KOPT-K1 (cell line): ENCODE measurements around the gene HECW1.
"Not testable (repeated sequence)": the region's sequence is repeated elsewhere in the genome, so short reads cannot be mapped to it uniquely, and the experiment has no call there.

Experiments used
- H3K27ac ChIP-seq: fragments of 200-600 bp; sonication (generic); 2 replicates; pipeline ENCODE4 v1.5.1; 2016; ENCODE audit warnings: antibody characterized with exemption, mild to moderate bottlenecking, low read depth, low read length; ENCODE audit not compliant: poor library complexity, severe bottlenecking
- H3K36me3 ChIP-seq: fragments of 200-600 bp; sonication (generic); 2 replicates; pipeline ENCODE4 v1.5.1; 2017; ENCODE audit warnings: antibody characterized with exemption, mild to moderate bottlenecking, low read length, moderate library complexity; ENCODE audit not compliant: insufficient read depth
- H3K9me3 ChIP-seq: fragments of 200-600 bp; sonication (generic); 2 replicates; pipeline ENCODE4 v1.5.1; 2017; ENCODE audit warnings: antibody characterized with exemption, low read length, mild to moderate bottlenecking; ENCODE audit not compliant: insufficient read depth, poor library complexity, severe bottlenecking

Gene HECW1

DNA sequence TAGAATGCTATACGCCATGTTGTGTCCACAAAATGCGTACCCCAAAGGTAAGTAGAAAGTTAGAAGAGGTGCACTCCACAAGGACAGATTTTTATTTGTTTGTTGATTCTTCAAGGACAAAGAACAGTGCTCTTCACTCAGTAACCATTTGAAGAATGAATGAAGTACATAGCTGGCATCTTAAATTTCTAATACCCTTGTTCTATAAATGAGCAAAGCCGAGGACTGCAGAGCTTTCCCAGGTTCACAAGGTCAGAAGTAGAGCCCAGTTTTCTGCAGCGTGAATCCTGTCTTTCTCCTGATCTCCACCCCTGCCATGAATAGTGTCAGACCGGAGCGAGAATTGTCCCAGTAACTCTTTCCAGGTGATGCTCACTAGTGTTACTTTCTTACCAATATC, 9.5 kb downstream of the HECW1 start:
- H3K36me3 ChIP-seq = no peaks in the 10 kb centered on the region
- no peak overlapping the region for H3K27ac ChIP-seq
- H3K9me3 ChIP-seq = no peaks in the 10 kb centered on the region

DNA sequence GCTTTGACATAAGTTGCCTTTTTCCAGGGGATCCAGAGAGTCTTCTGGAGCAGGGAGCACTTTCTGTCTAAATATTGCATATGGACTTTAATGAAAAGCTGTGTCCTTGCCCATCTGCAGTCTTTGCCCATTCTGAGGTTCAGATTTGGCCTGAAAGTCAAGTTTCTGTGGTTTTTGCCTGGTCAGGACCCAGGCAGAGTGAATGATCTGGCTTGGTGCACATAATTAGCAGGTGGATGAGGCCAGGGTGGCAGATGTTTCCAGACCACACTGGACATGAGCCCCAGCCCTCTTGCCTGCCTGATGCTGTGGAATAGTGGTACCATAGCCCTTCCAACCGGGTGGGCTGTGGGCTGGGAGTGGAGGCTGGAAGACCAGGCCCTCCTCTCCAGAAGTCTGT, 11.0 kb downstream of the HECW1 start:
- H3K36me3 ChIP-seq = no peaks in the 10 kb centered on the region
- no peak overlapping the region for H3K27ac ChIP-seq
- no peaks in the 10 kb centered on the region for H3K9me3 ChIP-seq

DNA sequence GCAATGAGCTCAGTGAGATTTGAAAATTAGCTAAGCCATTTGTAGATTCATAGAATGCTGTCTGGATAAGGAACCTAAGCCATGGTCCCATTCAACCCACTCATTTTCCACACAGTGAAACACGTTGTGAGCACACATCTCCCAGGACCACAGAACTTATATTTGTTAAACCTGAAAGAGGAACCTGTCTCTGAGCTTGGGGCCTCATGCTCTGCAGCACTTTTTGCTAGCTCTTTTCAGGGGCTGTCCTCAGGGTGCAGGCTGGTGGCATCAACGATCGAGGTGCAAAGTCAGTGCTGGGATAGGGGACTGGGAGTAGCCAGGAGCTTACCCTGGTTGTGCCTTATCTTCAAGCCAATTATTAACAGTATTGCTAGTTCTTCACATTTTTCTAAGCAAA, 11.9 kb downstream of the HECW1 start:
- H3K9me3 ChIP-seq = no peaks in the 10 kb centered on the region
- no peak overlapping the region for H3K27ac ChIP-seq
- H3K36me3 ChIP-seq = no peaks in the 10 kb centered on the region

DNA sequence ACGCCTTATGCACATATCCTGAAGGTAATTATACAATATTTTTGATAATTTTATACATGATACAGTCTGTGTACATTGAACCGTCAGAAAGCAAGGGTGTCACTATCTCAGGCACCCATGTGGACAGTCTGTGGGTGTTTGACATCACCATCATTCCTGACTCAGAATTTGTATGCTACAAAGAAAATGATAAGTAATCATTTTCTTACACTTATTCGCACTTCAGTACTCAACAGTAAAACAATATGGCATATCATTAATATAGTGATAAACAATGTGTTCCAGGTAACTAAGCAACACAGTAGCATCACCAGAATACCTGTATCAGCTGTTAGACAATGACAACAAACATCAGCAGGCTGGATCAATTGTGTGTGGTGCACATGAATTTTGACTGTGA, 17.9 kb downstream of the HECW1 start:
- Histone ChIP-seq H3K36me3 (no peaks in the 10 kb centered on the region), H3K9me3 (no peaks in the 10 kb centered on the region), H3K27ac (no peak overlapping the region)

DNA sequence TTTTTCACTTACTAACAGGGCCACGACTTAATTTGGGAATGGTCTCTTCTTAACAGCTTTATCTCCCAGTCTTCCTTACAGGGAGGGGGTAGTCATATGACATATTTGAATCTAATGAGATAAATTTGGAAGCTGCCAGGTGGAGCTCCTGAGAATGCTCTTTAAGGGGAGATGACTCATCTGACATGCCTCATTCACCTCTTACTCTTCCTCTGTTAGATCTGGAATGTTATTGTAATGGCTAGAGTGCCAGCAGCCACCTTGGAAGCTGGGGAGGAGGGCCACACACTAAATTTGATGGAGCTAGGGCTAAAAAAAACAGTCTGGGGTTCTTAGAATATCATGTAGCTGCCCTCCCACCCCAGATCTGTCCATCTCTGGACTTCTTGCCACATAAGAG, 22.7 kb downstream of the HECW1 start:
- Histone ChIP-seq H3K27ac (no peak overlapping the region), H3K36me3 (no peaks in the 10 kb centered on the region), H3K9me3 (no peaks in the 10 kb centered on the region)

DNA sequence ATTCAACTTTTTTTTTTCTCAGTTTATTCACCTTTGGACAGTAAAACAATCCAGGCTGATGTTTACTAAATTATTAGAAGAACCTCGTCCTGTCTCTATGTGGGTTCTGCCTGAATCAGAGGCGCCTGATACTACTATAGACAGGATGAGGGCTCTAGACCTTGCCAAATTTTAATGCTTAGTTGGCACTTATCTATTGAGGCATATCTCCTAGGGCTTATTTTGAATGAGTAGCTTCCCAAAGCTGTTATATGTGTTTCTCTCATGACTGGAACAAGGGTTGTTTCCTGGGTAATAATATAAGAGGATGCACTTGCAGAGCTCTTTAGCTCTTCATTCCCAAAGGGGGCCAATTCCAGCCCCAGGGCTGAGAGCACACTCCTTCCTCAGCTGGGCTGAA, 23.6 kb downstream of the HECW1 start:
- no peak overlapping the region for H3K27ac ChIP-seq
- H3K9me3 ChIP-seq = no peaks in the 10 kb centered on the region
- H3K36me3 ChIP-seq = no peaks in the 10 kb centered on the region

DNA sequence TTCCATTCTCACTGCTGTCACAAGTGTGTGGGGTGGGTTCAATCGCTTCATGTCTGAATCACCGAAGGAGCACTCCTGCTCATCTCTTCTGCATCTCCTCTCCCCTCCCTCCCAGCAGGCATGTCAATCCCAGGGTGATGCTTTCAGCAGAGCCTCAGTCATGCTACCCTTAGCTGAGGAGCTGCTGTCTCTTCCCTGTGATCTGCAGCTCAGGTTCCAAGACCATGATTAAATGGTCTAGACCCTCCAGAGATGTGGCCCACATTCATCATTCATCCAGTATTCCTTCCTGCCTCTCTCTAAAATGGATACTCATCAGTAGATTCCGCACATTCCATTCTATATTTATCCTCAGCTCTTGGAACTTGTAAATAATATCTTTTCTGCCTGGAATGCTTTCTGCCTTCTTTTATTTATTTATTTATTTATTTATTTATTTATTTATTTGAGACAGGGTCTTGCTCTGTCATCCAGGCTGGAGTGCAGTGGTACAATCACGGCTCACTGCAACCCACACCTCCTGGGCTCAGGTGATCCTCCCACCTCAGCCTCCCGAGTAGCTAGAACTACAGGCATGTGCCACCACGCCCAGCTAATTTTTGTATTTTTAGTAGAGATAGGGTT, 24.8 kb downstream of the HECW1 start:
- H3K9me3 ChIP-seq, H3K27ac ChIP-seq, H3K36me3 ChIP-seq: not testable (repeated sequence)

DNA sequence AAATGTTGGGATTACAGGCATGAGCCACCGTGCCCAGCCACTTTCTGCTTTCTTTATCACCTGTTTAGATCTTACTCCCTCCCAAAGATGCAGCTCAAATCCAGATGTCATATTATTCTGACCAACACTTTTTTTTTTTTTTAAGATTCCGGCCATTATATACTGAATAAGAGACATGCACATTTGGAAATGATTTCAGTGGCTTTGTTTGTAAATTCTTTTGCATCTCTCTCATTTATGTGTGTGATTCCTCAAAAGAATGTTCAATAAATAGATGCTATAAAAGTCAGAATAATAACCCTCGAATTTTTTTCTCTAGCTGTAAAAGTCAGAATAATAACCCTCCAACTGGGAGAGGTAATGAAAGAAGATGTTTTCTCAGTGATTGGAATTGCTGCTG, 25.4 kb downstream of the HECW1 start:
- no peaks in the 10 kb centered on the region for H3K36me3 ChIP-seq
- H3K27ac ChIP-seq = no peak overlapping the region
- no peaks in the 10 kb centered on the region for H3K9me3 ChIP-seq

DNA sequence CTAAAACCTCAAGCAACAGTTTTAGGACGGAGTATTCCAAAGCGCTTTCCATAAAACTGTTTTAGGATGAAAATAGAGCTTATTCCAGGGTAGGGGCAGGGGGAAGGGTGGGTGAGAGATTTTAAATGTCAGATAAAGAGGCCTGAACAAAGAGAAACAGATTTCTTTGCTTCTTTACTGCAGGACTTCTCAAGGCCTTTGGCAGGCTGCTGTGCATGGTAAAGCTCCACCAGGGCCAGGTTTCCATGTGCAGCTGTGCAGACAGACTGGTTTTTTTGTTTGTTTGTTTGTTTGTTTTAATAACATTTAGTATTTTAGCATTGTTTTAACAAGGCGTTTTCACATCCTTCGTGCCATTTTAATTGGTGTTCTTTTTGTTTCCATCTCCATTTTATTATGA, 26.3 kb downstream of the HECW1 start:
- Histone ChIP-seq H3K27ac (no peak overlapping the region), H3K36me3 (no peaks in the 10 kb centered on the region), H3K9me3 (no peaks in the 10 kb centered on the region)

DNA sequence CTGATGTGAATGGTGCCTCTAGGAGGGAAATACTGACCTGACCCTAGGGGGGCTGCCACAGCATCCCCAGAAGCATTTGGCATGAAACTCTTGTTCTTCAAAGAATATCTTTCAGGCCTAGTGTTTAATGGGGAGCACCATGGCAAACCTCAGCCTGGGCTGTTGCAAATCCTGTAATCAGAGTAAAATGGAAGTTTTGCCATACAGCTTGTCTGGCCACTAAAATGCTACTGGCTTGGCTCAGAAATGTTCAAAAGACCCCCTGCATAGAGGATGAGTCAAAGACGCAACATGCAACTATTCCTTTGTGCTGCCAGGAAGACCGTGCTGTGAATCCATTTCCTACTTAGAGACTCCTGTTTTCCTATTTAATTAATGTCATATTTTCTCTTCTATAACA, 26.7 kb downstream of the HECW1 start:
- Histone ChIP-seq H3K9me3 (no peaks in the 10 kb centered on the region), H3K36me3 (no peaks in the 10 kb centered on the region), H3K27ac (no peak overlapping the region)

DNA sequence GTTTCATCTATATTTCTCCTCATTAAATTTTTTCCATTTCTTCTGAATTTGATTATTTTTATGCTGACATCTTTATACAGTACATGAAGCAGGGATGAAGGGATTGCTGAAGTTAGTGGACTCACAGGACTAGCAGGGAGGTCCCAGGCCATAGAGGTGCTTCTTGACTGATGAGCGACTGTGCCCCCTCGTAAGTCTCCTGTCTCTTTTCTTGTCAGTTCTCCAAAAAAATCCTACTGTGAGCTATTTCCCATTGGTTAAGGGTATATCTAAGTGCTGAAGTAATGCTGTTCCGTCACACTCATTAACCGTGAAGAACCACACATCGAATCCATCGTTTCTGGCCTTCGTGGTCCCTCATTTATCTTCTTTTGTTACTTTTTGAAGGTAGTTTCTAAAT, 27.7 kb downstream of the HECW1 start:
- no peaks in the 10 kb centered on the region for H3K36me3 ChIP-seq
- H3K27ac ChIP-seq = no peak overlapping the region
- no peaks in the 10 kb centered on the region for H3K9me3 ChIP-seq

DNA sequence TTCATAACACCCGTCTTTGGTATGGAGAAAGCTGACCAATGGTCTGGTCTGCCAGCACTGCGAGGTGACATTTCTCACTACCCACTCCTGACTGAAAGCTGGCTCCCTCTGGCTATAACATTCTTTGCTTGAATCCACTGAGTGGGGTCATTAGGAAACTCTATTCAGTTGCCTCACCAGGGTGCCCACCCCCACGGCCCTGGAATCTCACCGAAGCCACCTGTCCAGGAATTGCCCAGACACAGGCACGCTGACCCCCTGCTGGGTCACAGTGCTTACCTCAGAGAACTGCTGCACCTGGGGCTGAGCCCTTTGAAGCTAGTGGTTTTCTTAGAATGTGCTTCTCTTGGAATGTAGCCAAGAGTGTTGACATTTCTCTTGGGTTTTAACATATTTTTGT, 28.6 kb downstream of the HECW1 start:
- no peak overlapping the region for H3K27ac ChIP-seq
- H3K36me3 ChIP-seq = no peaks in the 10 kb centered on the region
- H3K9me3 ChIP-seq = no peaks in the 10 kb centered on the region

DNA sequence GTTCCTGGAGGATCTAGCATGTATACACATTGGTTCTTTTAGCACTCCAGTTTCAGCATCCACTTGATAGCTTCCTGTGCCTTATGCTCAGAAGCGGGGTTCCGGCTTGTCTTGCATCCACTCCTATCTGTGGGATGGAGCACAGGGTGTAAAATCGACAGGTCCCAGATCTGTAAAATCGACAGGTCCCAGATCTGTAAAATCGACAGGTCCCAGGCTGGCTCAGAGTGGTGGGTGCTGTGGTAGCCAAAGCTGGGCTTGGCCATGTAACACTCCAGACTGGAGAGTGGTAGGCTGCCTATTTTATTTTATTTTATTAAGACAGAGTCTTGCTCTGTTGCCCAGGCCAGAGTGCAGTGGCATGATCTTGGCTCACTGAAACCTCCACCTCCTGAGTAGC, 30.3 kb downstream of the HECW1 start:
- Histone ChIP-seq H3K27ac (no peak overlapping the region), H3K36me3 (no peaks in the 10 kb centered on the region), H3K9me3 (no peaks in the 10 kb centered on the region)

DNA sequence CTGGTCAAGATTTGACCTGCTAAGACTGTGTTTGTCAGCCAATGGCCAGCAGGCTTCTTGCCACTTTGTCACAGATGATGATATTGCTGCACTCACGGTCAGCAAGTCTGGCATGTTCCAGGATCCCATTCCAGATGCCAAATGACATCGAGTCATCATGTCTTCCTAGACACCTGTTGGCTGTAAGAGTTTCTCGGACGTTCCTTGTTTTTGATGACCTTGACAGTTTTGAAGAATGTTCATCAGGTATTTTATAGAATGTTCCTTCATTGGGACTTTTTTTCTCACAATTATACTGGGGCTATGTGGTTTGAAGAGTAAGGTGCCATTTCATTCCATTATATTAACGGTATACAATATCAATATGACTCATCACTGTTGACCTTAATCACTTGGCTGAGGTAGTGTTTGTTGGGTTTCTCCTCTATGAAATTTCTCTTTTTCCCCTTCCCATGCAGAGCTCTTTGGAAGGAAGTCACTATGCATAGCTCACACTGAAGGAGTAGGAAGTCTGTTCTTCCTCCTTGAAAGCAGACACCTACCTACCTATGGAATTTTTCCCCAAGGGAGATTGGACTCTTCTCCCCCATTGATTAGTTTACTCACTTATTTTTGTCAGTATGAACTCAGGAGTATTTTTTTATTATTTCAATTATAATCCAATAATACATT, 31.6 kb downstream of the HECW1 start:
- Histone ChIP-seq H3K27ac (no peak overlapping the region), H3K9me3 (no peaks in the 10 kb centered on the region), H3K36me3 (no peaks in the 10 kb centered on the region)

DNA sequence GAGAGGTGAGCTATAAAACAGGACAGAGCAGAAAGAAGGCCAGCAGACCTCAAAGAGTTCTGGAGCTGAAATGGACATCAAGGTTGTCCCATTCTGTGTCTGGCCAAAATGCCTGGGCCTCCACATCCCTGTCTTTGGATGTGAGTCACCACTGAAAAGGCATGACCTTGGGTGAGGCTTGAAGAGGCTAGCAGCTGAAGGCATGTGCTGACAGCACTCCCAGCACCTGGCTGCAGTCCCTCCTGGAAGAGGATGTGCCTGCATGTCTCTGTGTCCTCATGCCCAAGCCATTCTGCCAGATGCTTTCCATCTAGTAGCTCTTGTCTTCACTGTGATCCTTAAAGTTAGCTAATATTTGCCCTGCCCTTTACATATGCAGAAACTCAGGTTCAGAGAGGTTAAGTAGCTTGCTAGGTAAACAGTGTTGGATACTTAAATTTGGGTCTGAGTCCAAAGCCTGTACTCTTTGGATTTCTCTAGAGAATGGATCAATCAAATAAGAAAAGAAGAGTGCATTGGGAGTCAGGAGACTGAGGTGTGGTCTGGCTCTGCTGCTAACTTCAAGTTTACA, 35.8 kb downstream of the HECW1 start:
- Histone ChIP-seq H3K9me3 (no peaks in the 10 kb centered on the region), H3K36me3 (no peaks in the 10 kb centered on the region), H3K27ac (no peak overlapping the region)

DNA sequence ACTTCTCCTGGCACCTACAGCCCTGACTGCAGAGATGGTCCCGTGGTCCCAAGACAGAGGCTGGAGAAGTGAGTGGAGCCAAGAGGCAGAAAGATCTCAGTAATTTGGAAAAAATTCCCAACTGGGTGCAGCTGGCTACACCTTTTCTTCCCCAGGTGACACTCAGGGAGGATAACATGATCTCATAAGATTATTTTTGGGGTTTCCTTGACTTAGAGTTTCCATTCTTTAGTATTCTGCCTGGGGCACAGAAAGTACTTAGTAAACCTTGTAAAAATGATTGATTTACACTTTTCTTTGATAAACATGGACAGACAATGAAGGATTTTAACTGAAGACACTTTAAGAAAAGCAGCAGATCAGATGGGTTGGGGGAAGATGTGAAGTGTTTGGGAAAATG, 38.6 kb downstream of the HECW1 start:
- Histone ChIP-seq H3K36me3 (no peaks in the 10 kb centered on the region), H3K9me3 (no peaks in the 10 kb centered on the region), H3K27ac (no peak overlapping the region)
